GM21619 (cell line): ENCODE data around the gene MCF2L.

ENCODE experiments used
- ATAC-seq: cut with Tn5 transposase; IDR thresholded peaks from one replicate; pipeline ENCODE4 v1.9.1; 2021; ENCODE audit not compliant: unreplicated experiment

MCF2L gene

GRCh38 chr13:112963641-112964040 lies 5.4 kb upstream of the MCF2L start:
- ATAC-seq: no peak

- ATAC-seq: no peak
These were observed 4.0 kb upstream of the MCF2L start for GRCh38 chr13:112964971-112965492.

- ATAC-seq: no peak
These were observed 3.4 kb upstream of the MCF2L start for GRCh38 chr13:112965573-112966115.

GRCh38 chr13:112966776-112967175 lies 2.2 kb upstream of the MCF2L start:
- no peak for ATAC-seq

GRCh38 chr13:112967686-112968379 lies 1.2 kb upstream of the MCF2L start:
- no peak for ATAC-seq

GRCh38 chr13:112968380-112968909 lies 569 bp upstream of the MCF2L start:
- no peak for ATAC-seq

GRCh38 chr13:112969692-112970338 lies 801 bp downstream of the MCF2L start:
- ATAC-seq: no peak

GRCh38 chr13:112970552-112971287 lies 1.7 kb downstream of the MCF2L start:
- no peak for ATAC-seq

GRCh38 chr13:112971288-112971643 lies 2.3 kb downstream of the MCF2L start:
- ATAC-seq: no peak

GRCh38 chr13:112972258-112972657 lies 3.2 kb downstream of the MCF2L start:
- no peak for ATAC-seq

- ATAC-seq: no peak
These were observed 4.0 kb downstream of the MCF2L start for GRCh38 chr13:112972867-112973576.

- no peak for ATAC-seq
These were observed 4.5 kb downstream of the MCF2L start for GRCh38 chr13:112973577-112973951.

GRCh38 chr13:112974125-112974524 lies 5.1 kb downstream of the MCF2L start:
- no peak for ATAC-seq

GRCh38 chr13:112974671-112975070 lies 5.7 kb downstream of the MCF2L start:
- ATAC-seq: no peak

- no peak for ATAC-seq
These were observed 6.5 kb downstream of the MCF2L start for GRCh38 chr13:112975401-112975939.

GRCh38 chr13:112976526-112976925 lies 7.5 kb downstream of the MCF2L start:
- no peak for ATAC-seq

- ATAC-seq: no peak
These were observed 8.1 kb downstream of the MCF2L start for GRCh38 chr13:112977091-112977490.

GRCh38 chr13:112977525-112977924 lies 8.5 kb downstream of the MCF2L start:
- no peak for ATAC-seq

GRCh38 chr13:112978561-112979405 lies 9.8 kb downstream of the MCF2L start:
- ATAC-seq: no peak
